Activated B cell treated with CpG ODN at 0.5 μM for 24 hours (primary cell): ENCODE measurements around the gene DLGAP4. TPM values are rescaled to one million over a fixed set of nuclear protein-coding genes. Genes with fewer than 3 reads are reported as not detected.

Experiments
- ATAC-seq: fragments of 200-7000 bp; cut with Tn5 transposase; one replicate; pipeline ENCODE4 v1.10.0; 2021; ENCODE audit warnings: low read depth, mild to moderate bottlenecking, moderate library complexity
- CTCF ChIA-PET: fragments of 350-600 bp; sonication (Branson Sonifier 250); formaldehyde crosslinking; loops from one replicate; lab custom pipeline; 2021; ENCODE audit warnings: antibody characterized with exemption; lab: Charles Lee
- POLR2A ChIA-PET: fragments of 350-600 bp; sonication (Branson Sonifier 250); formaldehyde crosslinking; loops from one replicate; lab custom pipeline; 2021; ENCODE audit warnings: antibody characterized with exemption; lab: Charles Lee
- DNase-seq: peaks from one replicate; pipeline ENCODE4 v3.0.0; 2022
- H3K27ac Mint-ChIP-seq: one replicate; pipeline ENCODE4 v1.8.0; 2020; ENCODE audit warnings: mixed read lengths
- H3K27me3 Mint-ChIP-seq: one replicate; pipeline ENCODE4 v1.8.0; 2021; ENCODE audit warnings: mixed read lengths
- H3K36me3 Mint-ChIP-seq: one replicate; pipeline ENCODE4 v1.8.0; 2021; ENCODE audit warnings: low read depth, mixed read lengths
- H3K4me1 Mint-ChIP-seq: one replicate; pipeline ENCODE4 v1.8.0; 2021; ENCODE audit warnings: mixed read lengths
- H3K4me3 Mint-ChIP-seq: one replicate; pipeline ENCODE4 v1.8.0; 2020; ENCODE audit warnings: mild to moderate bottlenecking, mixed read lengths
- H3K9me3 Mint-ChIP-seq: one replicate; pipeline ENCODE4 v1.8.0; 2020; ENCODE audit warnings: mixed read lengths
- CTCF ChIP-seq: fragments of 200-600 bp; IDR thresholded peaks from one replicate; pipeline ENCODE4 v1.8.0; 2022; ENCODE audit warnings: antibody characterized with exemption, mild to moderate bottlenecking
- intact Hi-C: fragments of 100-400 bp; cut with micrococcal nuclease; formaldehyde crosslinking; loops from one replicate; pipeline ENCODE4 v1.15.1; 2024
- total RNA-seq: library from RNA; stranded (reverse); gene quantifications from 2 replicates; pipeline ENCODE4 v1.2.3, GENCODE V29; 2022

DLGAP4 gene
- total RNA-seq, 1 donor from 2014 or later: 38.7 TPM

DNA sequence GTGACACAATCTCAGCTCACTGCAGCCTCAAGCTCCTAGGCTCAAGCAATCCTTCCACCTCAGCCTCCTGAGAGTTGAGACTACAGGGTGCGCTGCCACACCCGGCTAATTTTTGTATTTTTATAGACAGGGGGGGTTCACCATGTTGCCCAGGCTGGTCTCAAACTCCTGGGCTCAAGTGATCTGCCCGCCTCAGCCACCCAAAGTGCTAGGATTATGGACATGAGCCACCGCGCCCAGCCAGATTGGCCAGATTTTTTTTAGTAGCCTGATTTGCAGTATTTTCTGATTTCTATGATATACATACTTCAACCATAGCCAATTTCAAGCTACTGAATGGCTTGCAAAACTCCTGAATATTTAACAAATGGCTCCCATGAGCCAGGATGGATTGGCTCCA lies 21.4 kb upstream of the DLGAP4 start:
- intact Hi-C loops: no loop called here
- CTCF ChIA-PET: no interaction called here
- H3K4me1 Mint-ChIP-seq: no peaks in the 10 kb centered on the region
- ATAC-seq: no peak
- POLR2A ChIA-PET: no interaction called here
- H3K27me3 Mint-ChIP-seq: peaks cover 28% of the 10 kb centered on the region
- no peak overlapping the region for H3K27ac Mint-ChIP-seq
- TF ChIP-seq CTCF: no peak
- peaks cover 5% of the 10 kb centered on the region for H3K9me3 Mint-ChIP-seq
- H3K4me3 Mint-ChIP-seq: no peak overlapping the region
- H3K36me3 Mint-ChIP-seq: no peaks in the 10 kb centered on the region
- DNase-seq: no peak

- H3K27me3 Mint-ChIP-seq: peaks cover 22% of the 10 kb centered on the region
- no peak for TF ChIP-seq CTCF
Measured at GRCh38 chr20:36285746-36286447, 20.2 kb upstream of the DLGAP4 start.

DNA sequence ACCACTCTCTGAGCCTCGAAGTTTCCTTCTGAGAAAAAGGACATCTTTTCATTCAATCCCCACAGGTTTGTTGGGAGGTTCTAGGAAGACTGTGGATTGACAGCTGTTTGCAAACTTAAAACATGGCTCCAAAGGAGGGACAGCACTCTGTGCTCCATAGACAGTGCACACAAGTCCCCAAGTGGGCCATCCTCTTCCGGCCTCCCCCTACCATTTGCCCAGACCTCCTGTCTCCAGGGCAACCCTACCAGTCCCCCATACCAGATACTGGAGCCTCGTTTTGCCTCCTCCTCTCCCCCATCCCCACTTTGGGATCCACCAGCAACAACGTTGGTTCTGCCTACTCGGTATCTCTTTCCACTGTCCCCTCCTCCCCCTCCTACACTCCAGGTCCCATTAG lies 8.5 kb upstream of the DLGAP4 start:
- no peak for TF ChIP-seq CTCF
- no peaks in the 10 kb centered on the region for H3K36me3 Mint-ChIP-seq
- no peak for ATAC-seq
- H3K27me3 Mint-ChIP-seq: peaks cover 58% of the 10 kb centered on the region
- no peaks in the 10 kb centered on the region for H3K9me3 Mint-ChIP-seq
- intact Hi-C loops: no loop called here
- CTCF ChIA-PET: no interaction called here
- H3K4me3 Mint-ChIP-seq: no peak overlapping the region
- DNase-seq: no peak
- H3K27ac Mint-ChIP-seq: no peak overlapping the region
- H3K4me1 Mint-ChIP-seq: no peaks in the 10 kb centered on the region
- POLR2A ChIA-PET: no interaction called here

More at GRCh38 chr20:36285746-36286447, 20.2 kb upstream of the DLGAP4 start:
- Mint-ChIP-seq H3K9me3 (peaks cover 5% of the 10 kb centered on the region), H3K27ac (no peak overlapping the region), H3K4me3 (no peak overlapping the region), H3K4me1 (no peaks in the 10 kb centered on the region), H3K36me3 (no peaks in the 10 kb centered on the region)
- ATAC-seq (no peak), DNase-seq (no peak)
- CTCF ChIA-PET: no interaction called here
- POLR2A ChIA-PET: no interaction called here
- intact Hi-C loops: no loop called here

DNA sequence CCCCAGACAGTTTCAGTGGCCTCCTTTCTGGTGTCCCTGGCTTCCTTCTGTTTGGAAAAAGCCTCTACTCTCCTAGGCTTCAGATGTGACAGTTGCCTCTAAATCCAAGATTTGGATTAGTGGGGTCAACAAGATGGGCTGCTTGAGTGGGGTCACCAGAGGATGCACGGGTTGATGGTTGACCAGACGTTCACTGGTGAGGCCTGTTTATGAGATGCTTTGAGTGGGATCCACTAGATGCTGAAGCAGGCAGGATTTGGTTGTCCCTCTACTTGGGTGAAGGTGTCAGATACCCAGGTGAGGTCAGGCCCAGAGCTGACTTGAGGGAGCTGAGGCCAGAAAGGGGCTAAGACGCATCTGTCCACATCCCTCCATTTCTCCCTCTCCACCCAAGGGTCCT lies 8.1 kb upstream of the DLGAP4 start:
- Mint-ChIP-seq H3K4me3 (no peak overlapping the region), H3K4me1 (no peaks in the 10 kb centered on the region), H3K27ac (no peak overlapping the region), H3K9me3 (no peaks in the 10 kb centered on the region), H3K36me3 (no peaks in the 10 kb centered on the region), H3K27me3 (peaks cover 62% of the 10 kb centered on the region)
- DNase-seq: no peak
- POLR2A ChIA-PET: no interaction called here
- intact Hi-C loops: no loop called here
- no peak for TF ChIP-seq CTCF
- CTCF ChIA-PET: no interaction called here
- no peak for ATAC-seq

DNA sequence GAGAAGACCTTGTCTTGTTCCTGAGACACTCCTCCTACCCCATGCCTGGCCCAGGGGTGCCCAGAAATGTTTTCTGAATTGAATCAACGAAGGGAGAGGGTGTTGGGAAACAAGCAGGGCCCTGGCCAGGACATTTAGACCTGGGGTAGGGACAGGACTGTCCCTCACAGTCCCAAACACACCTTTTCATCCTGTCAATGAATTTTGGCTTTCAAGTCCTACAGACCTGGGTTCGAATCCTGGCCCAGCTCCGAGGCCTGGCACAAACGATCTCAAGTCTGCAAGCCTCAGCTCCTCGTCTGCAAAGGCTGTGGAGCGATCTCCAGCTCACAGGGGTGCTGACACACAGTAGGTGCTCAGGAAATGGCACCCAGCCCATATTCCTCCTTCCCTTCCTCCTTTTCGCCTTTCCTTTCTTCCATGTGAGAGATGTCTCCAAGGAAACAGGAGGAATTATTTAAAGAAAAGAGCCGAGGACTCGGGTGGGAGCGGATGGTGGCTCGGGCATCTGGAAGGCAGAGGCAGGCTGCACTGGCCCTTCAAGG lies 7.3 kb upstream of the DLGAP4 start:
- no peaks in the 10 kb centered on the region for H3K36me3 Mint-ChIP-seq
- no peak overlapping the region for H3K4me3 Mint-ChIP-seq
- CTCF ChIA-PET: no interaction called here
- peaks cover 68% of the 10 kb centered on the region for H3K27me3 Mint-ChIP-seq
- H3K27ac Mint-ChIP-seq: no peak overlapping the region
- intact Hi-C loops: no loop called here
- no peaks in the 10 kb centered on the region for H3K4me1 Mint-ChIP-seq
- ATAC-seq: no peak
- DNase-seq: no peak
- TF ChIP-seq CTCF: no peak
- POLR2A ChIA-PET: no interaction called here
- H3K9me3 Mint-ChIP-seq: no peaks in the 10 kb centered on the region
